Gastroesophageal sphincter (tissue), 3 donors: ENCODE data around the gene HDDC3.

Source experiments
- EP300 ChIP-seq: sonication (generic); formaldehyde crosslinking; IDR thresholded peaks from one replicate; pipeline ENCODE4 v1.6.1; 2017; ENCODE audit warnings: antibody characterized with exemption, mild to moderate bottlenecking
- POLR2A ChIP-seq, 2 donors: fragments of 450-650 bp; IDR thresholded peaks; one replicate each; pipeline ENCODE4 v1.6.1; 2017; ENCODE audit warnings: antibody characterized with exemption in 2 of 2, mild to moderate bottlenecking in 2 of 2, moderate library complexity in 1 of 2
- POLR2AphosphoS5 ChIP-seq: sonication (generic); formaldehyde crosslinking; IDR thresholded peaks from one replicate; pipeline ENCODE4 v1.6.1; 2017; ENCODE audit warnings: antibody characterized with exemption
- TF ChIP-seq, protein P1 (sequence below), 4 experiments: fragments of 200-600 bp in 2 of 4; fragments of 450-650 bp in 2 of 4; sonication (generic) in 1 of 4; IDR thresholded peaks; one replicate each; pipeline ENCODE4 v1.5.1; 2017 to 2019; ENCODE audit warnings: antibody characterized with exemption in 4 of 4, mild to moderate bottlenecking in 2 of 4, moderate library complexity in 2 of 4

DNA sequence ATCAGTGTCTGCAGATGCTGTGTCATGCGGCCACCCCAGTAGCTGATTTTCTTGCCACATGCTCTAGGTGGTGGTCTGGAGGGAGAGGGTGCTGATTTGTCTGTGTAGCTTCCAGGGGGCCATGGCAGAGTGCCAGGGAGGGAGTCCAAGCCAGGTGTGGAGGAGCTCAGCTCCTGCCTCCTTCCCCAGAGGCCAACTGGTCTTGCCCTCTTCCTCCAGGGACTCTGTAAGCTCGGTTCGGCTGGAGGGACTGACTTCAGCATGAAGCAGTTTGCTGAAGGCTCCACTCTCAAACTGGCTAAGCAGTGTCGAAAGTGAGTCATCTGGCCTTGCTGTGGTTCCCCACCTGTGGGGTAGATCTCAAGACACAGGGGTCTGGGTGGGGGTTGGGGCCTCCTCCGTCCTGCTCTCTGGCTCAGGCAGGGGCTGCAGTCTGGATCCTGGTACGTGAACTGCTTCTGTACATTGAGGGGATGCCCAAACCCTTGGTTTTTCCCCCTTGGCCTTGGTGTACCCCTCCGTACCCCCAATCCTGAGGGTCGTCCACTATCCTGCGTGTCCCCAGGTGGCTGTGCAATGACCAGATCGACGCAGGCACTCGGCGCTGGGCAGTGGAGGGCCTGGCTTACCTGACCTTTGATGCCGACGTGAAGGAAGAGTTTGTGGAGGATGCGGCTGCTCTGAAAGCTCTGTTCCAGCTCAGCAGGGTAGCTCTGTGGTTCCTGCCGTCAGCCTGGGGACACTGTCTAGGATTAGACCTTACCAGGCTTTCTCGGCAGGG, 15.4 kb upstream of the HDDC3 start:
- TF ChIP-seq, protein P1, sequence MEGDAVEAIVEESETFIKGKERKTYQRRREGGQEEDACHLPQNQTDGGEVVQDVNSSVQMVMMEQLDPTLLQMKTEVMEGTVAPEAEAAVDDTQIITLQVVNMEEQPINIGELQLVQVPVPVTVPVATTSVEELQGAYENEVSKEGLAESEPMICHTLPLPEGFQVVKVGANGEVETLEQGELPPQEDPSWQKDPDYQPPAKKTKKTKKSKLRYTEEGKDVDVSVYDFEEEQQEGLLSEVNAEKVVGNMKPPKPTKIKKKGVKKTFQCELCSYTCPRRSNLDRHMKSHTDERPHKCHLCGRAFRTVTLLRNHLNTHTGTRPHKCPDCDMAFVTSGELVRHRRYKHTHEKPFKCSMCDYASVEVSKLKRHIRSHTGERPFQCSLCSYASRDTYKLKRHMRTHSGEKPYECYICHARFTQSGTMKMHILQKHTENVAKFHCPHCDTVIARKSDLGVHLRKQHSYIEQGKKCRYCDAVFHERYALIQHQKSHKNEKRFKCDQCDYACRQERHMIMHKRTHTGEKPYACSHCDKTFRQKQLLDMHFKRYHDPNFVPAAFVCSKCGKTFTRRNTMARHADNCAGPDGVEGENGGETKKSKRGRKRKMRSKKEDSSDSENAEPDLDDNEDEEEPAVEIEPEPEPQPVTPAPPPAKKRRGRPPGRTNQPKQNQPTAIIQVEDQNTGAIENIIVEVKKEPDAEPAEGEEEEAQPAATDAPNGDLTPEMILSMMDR (IDR thresholded peaks at IDR 0.05): no peak
- no peak for TF ChIP-seq POLR2AphosphoS5
- TF ChIP-seq EP300: no peak
- TF ChIP-seq POLR2A (IDR thresholded peaks at IDR 0.05): no peak
